Measurements from ENCODE around the gene ULBP2. TPM values are rescaled to one million over a fixed set of nuclear protein-coding genes. Genes with fewer than 3 reads are reported as not detected.
"Not testable (repeated sequence)": the region's sequence is repeated elsewhere in the genome, so short reads cannot be mapped to it uniquely, and the experiment has no call there.

ULBP2 gene
- total and polyA plus RNA-seq, 8 donors, result 2.2 to 3.6 (median 2.5) TPM

- peaks cover 53 to 100% of the 10 kb centered on the region in 2 donors for H3K27me3 ChIP-seq
- H3K36me3 ChIP-seq; H3K4me1 ChIP-seq; DNase-seq; intact Hi-C loops (cut with DNase I); ATAC-seq; H3K27ac ChIP-seq; H3K9me3 ChIP-seq; H3K4me3 ChIP-seq: not testable (repeated sequence)
Observed at GRCh38 chr6:149954984-149955653, 13.3 kb downstream of the ULBP2 start.

- H3K9me3 ChIP-seq; H3K4me1 ChIP-seq; H3K36me3 ChIP-seq; DNase-seq; H3K27ac ChIP-seq; H3K4me3 ChIP-seq; ATAC-seq; intact Hi-C loops (cut with DNase I): not testable (repeated sequence)
- H3K27me3 ChIP-seq, result peaks cover 53 to 100% of the 10 kb centered on the region in 2 donors
Observed at GRCh38 chr6:149955654-149956317, 14.0 kb downstream of the ULBP2 start.

- H3K27me3 ChIP-seq, result peaks cover 47 to 100% of the 10 kb centered on the region in 2 donors
- H3K9me3 ChIP-seq; intact Hi-C loops (cut with DNase I); ATAC-seq; DNase-seq; H3K27ac ChIP-seq; H3K4me3 ChIP-seq; H3K4me1 ChIP-seq; H3K36me3 ChIP-seq: not testable (repeated sequence)
Observed at GRCh38 chr6:149958124-149958523, 16.3 kb downstream of the ULBP2 start.

- H3K27ac ChIP-seq; intact Hi-C loops (cut with DNase I); H3K36me3 ChIP-seq; H3K9me3 ChIP-seq; DNase-seq; ATAC-seq; H3K4me3 ChIP-seq: not testable (repeated sequence)
- Histone ChIP-seq H3K27me3 (peaks cover 47 to 100% of the 10 kb centered on the region in 2 donors), H3K4me1 (peaks cover 3 to 16% of the 10 kb centered on the region in 2 donors)
Observed at GRCh38 chr6:149959806-149960205, 18.0 kb downstream of the ULBP2 start.

GRCh38 chr6:149960488-149960887 lies 18.7 kb downstream of the ULBP2 start:
- Histone ChIP-seq H3K4me1 (peaks cover 3 to 16% of the 10 kb centered on the region in 2 donors), H3K9me3 (no peaks in the 10 kb centered on the region), H3K36me3 (no peaks in the 10 kb centered on the region), H3K27me3 (peaks cover 48 to 100% of the 10 kb centered on the region in 2 donors), H3K27ac (no peak overlapping the region), H3K4me3 (no peak overlapping the region)
- DNase-seq, result no peak
- intact Hi-C loops (cut with DNase I), result no loop called here
- no peak for TF ChIP-seq CTCF (IDR thresholded peaks at IDR 0.05)
- no peak for ATAC-seq

GRCh38 chr6:149961728-149962425 lies 20.1 kb downstream of the ULBP2 start:
- Histone ChIP-seq H3K36me3 (no peaks in the 10 kb centered on the region), H3K9me3 (no peaks in the 10 kb centered on the region), H3K4me1 (peaks cover 3 to 16% of the 10 kb centered on the region in 2 donors), H3K4me3 (no peak overlapping the region), H3K27ac (no peak overlapping the region), H3K27me3 (peaks cover 40 to 98% of the 10 kb centered on the region in 2 donors)
- ATAC-seq (no peak), DNase-seq (no peak)
- intact Hi-C loops (cut with DNase I), result no loop called here
- TF ChIP-seq CTCF (IDR thresholded peaks at IDR 0.05), result no peak
